Omental fat pad (tissue), 4 donors: ENCODE measurements around the gene MYL12A. TPM values are rescaled to one million over a fixed set of nuclear protein-coding genes. Genes with fewer than 3 reads are reported as not detected.

Experiments
- ATAC-seq: fragments of 150-250 bp; one replicate; pipeline ENCODE4 v1.9.1; 2016; ENCODE audit warnings: mild to moderate bottlenecking, moderate library complexity; ENCODE audit not compliant: low FRiP score
- DNase-seq: peaks from one replicate; pipeline ENCODE4 v3.0.0-alpha.2; 2019; ENCODE audit warnings: low spot score
- CTCF ChIP-seq, 3 donors: fragments of 450-650 bp; IDR thresholded peaks; one replicate each; pipeline ENCODE4 v1.5.1; 2016 to 2017; ENCODE audit warnings: antibody characterized with exemption in 3 of 3, mild to moderate bottlenecking in 3 of 3, moderate library complexity in 2 of 3
- total RNA-seq, 4 donors: library from RNA; depleted of rRNA; stranded (reverse); fragments of >200 nt; gene quantifications; one replicate each; pipeline ENCODE4 v1.1.0, GENCODE V29; 2016

MYL12A gene
- total RNA-seq, 4 donors from 2014 or later = 393 to 814 (median 535) TPM

GRCh38 chr18:3248062-3248657, 559 bp downstream of the MYL12A start:
- DNase-seq (no peak), ATAC-seq (no peak)

GRCh38 chr18:3248658-3249359, 1.2 kb downstream of the MYL12A start:
- no peak for TF ChIP-seq CTCF (IDR thresholded peaks at IDR 0.05)
- DNase-seq (no peak), ATAC-seq (no peak)

More at GRCh38 chr18:3248062-3248657, 559 bp downstream of the MYL12A start:
- TF ChIP-seq CTCF (IDR thresholded peaks at IDR 0.05) = no peak

GRCh38 chr18:3250237-3251107, 2.9 kb downstream of the MYL12A start:
- TF ChIP-seq CTCF (IDR thresholded peaks at IDR 0.05) = no peak
- DNase-seq (no peak), ATAC-seq (no peak)

GRCh38 chr18:3251249-3251962, 3.8 kb downstream of the MYL12A start:
- no peak for TF ChIP-seq CTCF (IDR thresholded peaks at IDR 0.05)
- ATAC-seq (no peak), DNase-seq (no peak)

- TF ChIP-seq CTCF (IDR thresholded peaks at IDR 0.05) = no peak
- DNase-seq = no peak
- no peak for ATAC-seq
Observed at GRCh38 chr18:3251963-3252277, 4.3 kb downstream of the MYL12A start.

GRCh38 chr18:3252843-3253242, 5.2 kb downstream of the MYL12A start:
- TF ChIP-seq CTCF (IDR thresholded peaks at IDR 0.05) = no peak
- no peak for ATAC-seq
- DNase-seq = no peak
